ENCODE results near the gene ABCG5.

Gene ABCG5

GRCh38 chr2:43803113-43803512, 35.5 kb downstream of the ABCG5 start:
- DNase-seq: no peak

GRCh38 chr2:43802135-43802534, 36.5 kb downstream of the ABCG5 start:
- no peak for DNase-seq

- DNase-seq: no peak
Observed at GRCh38 chr2:43800894-43801293, 37.7 kb downstream of the ABCG5 start.

GRCh38 chr2:43798300-43798699, 40.3 kb downstream of the ABCG5 start:
- no peak for DNase-seq

- no peak for DNase-seq
Observed at GRCh38 chr2:43796206-43796605, 42.4 kb downstream of the ABCG5 start.

GRCh38 chr2:43794956-43795355, 43.7 kb downstream of the ABCG5 start:
- no peak for DNase-seq

GRCh38 chr2:43792653-43793052, 46.0 kb downstream of the ABCG5 start:
- DNase-seq: no peak

GRCh38 chr2:43791035-43791765, 47.4 kb downstream of the ABCG5 start:
- no peak for DNase-seq

GRCh38 chr2:43790147-43790546, 48.5 kb downstream of the ABCG5 start:
- no peak for DNase-seq

GRCh38 chr2:43788646-43789045, 50.0 kb downstream of the ABCG5 start:
- DNase-seq: no peak

- no peak for DNase-seq
Observed at GRCh38 chr2:43787895-43788294, 50.7 kb downstream of the ABCG5 start.

- no peak for DNase-seq
Observed at GRCh38 chr2:43778233-43778632, 60.4 kb downstream of the ABCG5 start.

GRCh38 chr2:43777306-43777926, 61.2 kb downstream of the ABCG5 start:
- DNase-seq: no peak

- DNase-seq: no peak
Observed at GRCh38 chr2:43776324-43776723, 62.3 kb downstream of the ABCG5 start.

GRCh38 chr2:43774617-43775016, 64.0 kb downstream of the ABCG5 start:
- no peak for DNase-seq

GRCh38 chr2:43773876-43774613, 64.6 kb downstream of the ABCG5 start, which contains the start of gene DYNC2LI1:
Gene DYNC2LI1, plus strand, starts transcription at chr2:43774039. Its CDS starts 100 bp downstream, at chr2:43774139.
- DNase-seq: peak; percentile 78

- DNase-seq: no peak
Observed at GRCh38 chr2:43766006-43766405, 72.6 kb downstream of the ABCG5 start.

- no peak for DNase-seq
Observed at GRCh38 chr2:43764086-43764705, 74.4 kb downstream of the ABCG5 start.

GRCh38 chr2:43763091-43763490, 75.5 kb downstream of the ABCG5 start:
- DNase-seq: no peak

Data from CD4-positive, alpha-beta T cell treated with Interleukin-6 for 4 hours (primary cell).